COR-L47 (cell line): ENCODE results near the gene TDG.
A peak's percentile ranks its signal among the peaks of the same experiment; 100 is the strongest.
"Not testable (repeated sequence)": the region's sequence is repeated elsewhere in the genome, so short reads cannot be mapped to it uniquely, and the experiment has no call there.

ENCODE experiments used
- DNase-seq: peaks from one replicate; lab custom pipeline; 2025; lab: John Stamatoyannopoulos, UW

TDG gene

DNA sequence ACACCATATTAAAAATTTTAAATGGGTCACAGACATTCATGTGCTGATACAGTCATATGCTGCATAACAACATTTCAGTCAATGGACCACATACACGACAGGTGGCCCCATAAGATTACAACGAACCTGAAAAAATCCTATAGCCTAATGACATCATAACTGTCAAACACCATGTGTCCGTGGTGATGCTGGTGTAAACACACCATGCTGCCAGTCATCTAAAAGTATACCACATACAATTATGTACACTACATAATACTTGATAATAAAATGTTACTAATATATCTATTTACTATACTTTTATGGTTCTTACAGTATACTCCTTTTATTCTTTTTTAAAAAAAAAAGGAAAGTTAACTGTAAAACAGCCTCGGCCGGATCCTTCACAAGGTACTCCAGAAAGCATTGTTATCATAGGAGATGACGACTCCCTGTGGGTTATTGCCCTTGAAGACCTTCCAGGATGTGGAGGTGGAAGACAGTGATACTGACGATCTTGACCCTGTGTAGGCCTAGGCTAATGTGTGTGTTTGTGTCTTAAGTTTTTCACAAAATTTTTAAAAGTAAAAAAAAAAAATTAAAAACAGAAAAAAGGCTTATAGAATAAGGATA lies 5.0 kb upstream of the TDG start:
- no peak for DNase-seq

DNA sequence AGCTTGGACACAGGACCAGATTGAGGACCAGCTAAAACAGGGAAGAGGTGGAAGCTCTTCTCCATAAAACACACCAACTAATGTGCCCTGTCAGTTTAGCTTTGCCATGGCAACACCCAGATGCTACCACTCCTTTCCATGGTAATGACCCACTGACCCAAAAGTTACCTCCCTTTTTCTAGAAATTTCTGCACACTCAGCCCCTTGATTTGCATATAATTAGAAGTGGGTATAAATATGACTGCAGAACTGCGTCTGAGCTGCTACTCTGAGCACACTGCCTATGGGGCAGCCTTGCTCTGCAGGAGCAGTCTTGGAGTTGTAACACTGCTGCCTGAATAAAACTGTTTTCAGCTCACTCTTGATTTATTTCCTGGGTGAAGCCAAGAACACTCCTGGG lies 3.2 kb upstream of the TDG start:
- no peak for DNase-seq

DNA sequence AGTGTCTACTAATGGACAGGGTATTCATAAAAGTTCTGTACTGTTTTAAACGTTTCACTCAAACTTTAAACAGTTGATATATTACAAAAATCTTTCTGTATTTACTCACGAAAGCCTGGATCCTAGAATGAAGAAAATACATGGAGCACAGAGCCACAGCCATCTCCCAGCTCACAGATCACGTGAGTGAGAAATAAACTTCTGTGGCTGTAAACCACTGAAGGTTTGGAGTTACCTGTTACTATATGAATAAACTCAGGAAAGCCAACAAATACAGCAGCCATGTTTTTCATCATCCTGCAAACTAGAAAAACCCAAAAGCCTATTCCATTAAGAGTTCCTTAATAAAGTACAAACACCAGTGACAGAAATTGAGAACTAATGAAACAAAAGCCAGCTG lies 867 bp upstream of the TDG start:
- DNase-seq, result no peak

DNA sequence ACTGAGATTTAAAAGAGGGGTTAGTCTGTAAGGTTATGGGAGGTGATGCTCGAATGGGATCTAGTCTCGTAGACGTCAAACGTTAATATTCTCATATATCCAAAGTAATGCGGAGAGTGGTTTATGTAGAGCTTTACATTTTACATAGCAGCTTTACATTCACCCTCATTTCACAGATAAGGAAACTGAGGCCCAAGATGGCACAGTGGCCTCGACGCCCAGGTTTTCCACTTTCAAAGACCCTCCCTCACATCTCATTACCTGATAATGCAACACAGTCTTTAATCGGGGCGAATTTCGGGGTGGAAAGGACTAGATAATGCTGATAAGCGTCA lies 450 bp upstream of the TDG start:
- no peak for DNase-seq

DNA sequence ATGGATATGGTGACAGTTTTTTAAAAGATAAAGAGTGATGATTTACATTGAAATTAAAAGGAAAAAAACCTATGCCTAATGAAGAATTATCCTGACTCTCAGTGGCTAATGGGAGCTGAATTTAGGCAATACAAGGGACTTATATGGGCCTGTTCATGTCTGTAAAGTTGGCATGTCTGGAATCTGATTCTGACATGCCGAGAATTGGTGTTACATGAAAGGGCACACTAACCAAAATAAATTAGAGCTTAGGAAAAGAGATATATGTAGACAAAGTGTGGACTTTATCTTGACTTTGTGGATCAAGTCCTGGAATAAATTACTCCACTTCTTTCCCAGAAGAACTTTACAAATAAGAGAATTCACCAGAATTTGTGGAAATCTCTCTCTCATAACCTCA lies 1.1 kb downstream of the TDG start:
- no peak for DNase-seq

- DNase-seq, result no peak
Observed at GRCh38 chr12:103969391-103969790, 3.7 kb downstream of the TDG start.

DNA sequence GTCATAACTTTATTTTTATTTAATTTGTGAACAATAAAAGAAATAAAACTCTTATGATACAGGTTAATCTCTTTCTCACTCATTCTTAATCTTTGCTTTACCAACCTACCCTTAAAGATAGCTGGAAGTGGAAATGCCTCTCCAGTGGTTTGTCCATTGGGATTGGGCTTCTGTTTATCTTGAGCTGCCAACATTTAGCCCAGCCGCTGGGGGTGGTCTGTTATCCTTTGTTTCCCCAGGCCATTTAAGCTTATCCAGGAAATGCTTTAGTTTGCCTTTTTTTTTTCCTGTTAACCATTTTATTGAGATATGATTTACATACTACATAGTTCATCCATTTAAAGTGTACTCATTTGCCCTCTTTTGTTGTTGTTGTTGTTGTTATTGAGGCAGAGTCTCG lies 8.2 kb downstream of the TDG start:
- DNase-seq, result no peak

DNA sequence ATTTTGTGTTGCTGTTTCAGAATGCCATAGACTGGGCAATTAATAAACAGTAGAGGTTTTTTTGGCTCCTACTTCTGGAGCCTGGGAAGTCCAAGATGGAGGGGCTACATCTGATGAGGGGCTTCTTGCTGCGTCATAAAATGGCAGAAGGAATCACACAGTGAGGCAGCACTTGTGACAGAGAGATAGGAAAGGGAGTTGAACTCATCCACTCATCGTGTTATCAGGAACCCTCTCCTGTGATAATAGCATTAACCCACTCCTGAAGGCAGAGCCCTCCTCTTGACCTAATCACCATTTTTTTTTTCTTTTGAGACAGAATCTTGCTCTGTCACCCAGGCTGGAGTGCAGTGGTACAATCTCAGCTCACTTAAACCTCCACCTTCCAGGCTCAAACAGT lies 9.7 kb downstream of the TDG start:
- DNase-seq, result no peak

DNA sequence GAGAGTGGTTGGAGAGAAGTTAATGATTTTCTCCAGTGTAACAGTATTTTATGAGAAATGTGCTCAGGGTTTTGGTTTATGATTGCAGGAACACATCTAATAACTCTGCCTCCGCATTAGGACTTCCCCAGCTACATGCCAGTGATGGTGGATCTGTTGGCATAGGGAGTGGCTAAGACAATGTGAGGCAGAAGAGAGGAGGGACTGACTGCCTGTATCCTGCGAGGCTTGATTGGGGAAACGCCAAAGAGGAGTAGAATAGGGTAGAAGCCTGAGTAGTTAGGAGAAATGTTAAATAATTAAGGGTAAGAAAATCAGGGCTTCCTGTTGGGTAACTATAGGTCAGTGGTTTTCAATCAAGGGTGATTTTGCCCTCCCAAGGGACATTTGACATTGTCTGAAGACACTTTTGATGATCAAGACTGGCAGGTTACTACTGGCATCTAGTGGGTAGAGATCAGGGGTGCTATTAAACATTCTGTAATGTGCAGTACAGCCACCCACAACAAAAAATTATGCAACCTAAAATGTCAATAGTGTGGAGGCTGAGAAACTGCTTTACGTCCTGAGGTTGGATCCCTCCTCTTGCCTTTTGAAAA lies 12.8 kb downstream of the TDG start:
- DNase-seq, result no peak

GRCh38 chr12:103986829-103987228 lies 21.2 kb downstream of the TDG start:
- no peak for DNase-seq

GRCh38 chr12:103994235-103994634 lies 28.6 kb downstream of the TDG start:
- DNase-seq, result peak; percentile 2

- no peak for DNase-seq
Observed at GRCh38 chr12:103996595-103996994, 30.9 kb downstream of the TDG start.

DNA sequence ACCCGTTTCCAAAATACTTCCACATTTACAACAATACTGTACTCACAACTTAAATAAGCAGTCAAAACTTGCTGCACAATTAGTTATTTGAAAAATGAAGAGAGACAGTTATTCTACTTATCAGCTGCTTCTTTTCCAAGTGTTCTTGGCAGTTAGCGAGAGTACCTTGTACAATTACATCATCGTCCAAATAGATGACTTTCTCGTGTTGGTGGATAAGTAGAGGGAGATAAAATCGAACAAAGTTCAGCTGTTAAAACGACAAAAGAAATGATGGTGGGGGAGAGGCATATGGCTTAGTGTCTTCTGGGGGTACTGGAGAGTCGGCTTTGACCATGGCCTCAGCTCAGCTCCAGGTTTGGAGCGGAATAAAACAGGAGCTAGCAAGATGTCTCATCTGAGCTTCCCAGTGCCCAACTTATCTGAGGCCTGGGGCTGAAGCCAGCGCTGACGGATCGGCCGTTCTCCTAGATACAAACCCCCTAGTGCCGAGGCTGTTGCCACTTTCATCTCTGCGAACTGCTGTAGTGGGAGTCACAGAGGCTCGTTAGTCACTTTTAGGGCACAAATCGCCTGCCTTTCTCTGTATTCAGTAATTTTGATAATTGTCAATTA lies 31.7 kb downstream of the TDG start:
- no peak for DNase-seq

DNA sequence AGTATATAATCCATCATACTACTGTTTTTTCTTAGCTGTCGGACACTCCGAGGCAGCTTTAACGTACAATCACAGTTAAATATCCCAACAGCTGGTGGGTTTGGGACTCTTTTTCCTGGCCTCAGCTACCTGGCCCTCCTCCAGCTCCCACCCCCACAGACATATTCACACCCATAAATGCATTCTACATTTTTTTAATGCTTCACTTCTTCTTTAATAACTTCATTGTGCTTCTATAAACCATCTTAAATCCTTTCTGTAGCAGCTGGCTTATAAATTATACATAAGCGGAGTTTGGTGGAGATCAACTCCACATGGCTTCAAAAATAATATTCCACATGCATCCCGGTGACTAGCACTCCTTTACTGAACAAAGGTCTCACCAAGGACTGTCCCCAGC lies 33.3 kb downstream of the TDG start:
- no peak for DNase-seq

DNA sequence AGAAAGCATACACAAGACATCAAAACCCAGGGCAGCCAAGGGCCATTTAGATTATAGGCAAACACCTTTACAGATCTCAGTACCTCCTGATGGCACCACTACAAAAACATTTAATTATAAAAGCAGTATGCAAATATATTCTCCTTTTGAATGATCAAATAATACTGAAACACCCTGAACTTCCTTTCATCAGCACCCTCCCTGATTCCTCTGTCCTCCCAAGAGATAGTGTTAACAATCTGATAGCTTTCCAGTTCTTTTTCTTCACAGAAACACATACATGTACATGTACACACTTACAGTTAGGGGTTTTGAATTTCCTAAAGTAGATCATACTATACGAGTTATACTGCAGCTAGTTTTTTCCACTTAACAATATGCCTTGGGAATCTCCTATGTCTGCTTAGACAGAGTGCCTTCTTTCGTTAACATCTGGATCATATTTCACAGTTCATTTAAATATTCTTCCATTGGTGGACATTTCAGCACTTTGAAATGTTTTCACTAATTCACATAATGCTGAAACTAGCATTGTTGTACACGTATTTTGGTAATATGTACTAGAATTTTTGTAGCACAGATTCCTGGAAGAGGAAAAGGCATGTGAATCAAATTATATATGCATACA lies 35.2 kb downstream of the TDG start:
- DNase-seq, result no peak

GRCh38 chr12:104002686-104003085 lies 37.0 kb downstream of the TDG start:
- DNase-seq, result no peak

GRCh38 chr12:104003596-104003995 lies 37.9 kb downstream of the TDG start:
- no peak for DNase-seq

DNA sequence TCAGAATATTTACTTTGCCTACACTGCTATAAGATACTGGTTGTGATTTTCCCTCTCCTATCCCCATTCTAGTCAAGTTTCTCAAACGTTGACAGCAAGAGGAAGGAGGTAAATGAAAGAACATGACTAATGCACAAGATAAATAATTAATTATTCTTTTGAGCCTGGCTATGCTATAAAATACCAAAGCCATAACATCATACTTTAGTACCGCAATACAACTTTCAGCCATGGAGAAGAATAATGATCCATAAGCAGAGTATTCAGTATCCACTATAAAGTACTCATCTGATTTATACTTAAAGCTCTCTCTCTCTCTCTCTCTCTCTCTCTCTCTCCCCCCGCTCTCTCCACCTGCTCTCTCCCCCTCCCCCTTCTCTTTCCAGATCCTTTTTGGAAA lies 41.3 kb downstream of the TDG start:
- no peak for DNase-seq

DNA sequence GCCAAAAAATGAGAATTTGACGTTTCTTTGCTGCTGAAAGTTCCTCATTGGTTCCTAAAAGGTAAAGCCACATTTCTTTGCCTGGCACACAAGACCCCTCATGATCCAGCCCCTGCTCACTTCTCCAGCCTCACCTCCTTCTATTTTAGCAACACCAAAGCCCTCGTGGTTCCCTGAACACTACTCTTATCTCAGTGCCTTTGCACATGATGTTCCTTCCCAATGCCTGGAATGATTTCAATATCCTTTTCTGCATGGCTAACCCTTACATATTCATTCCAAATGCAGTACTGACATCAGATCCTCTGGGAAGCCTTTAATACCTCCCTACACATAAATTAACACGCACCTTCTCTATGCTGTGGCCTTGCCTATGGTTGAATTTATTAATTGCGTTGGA lies 44.4 kb downstream of the TDG start:
- no peak for DNase-seq

DNA sequence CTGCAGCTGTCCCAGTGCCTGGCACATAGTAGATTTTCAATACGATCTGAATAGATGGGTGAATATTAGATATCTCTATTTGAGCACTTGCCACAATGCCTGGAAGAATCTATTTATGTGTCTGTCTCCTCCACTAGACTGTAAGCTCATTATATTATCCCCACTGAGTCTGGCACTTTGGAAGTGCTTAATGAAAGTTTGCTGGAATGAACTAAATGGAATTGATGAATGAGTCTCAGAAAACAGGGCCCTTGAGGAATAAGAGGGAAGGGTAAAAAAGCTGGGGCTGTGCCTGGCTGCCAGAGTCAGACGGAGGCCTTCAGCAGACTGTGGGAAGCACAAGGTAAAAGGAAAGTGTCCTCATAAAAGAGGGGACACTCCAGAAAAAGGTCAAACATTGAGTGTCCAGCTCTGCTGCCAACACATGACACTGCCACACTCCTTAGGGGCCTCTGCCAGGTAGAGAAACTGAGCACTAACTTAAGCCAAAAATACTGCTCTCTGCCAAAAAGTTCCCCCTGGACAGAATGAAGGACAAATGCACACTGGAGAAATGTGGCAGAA lies 45.0 kb downstream of the TDG start:
- no peak for DNase-seq

DNA sequence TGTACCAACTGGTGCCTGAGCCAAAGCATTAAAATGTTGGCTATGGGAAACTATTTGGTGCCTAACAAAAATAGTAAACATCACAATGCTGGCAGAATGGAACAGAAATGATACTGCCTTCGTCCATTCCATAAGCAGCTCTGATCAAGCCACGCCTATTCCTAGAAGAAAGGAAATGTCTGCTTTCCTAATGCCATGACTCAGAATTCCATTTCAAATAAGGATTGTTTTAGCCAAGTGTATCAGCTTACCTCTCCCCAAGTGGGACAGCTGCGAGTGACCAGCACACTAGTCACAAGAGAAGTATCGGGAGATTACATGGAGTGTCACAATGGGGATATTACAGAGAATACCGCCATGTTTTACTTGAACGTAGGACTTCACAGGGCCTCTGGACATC lies 45.6 kb downstream of the TDG start:
- DNase-seq, result no peak

GRCh38 chr12:104012331-104012730 lies 46.7 kb downstream of the TDG start:
- no peak for DNase-seq

- not testable (repeated sequence) for DNase-seq
Observed at GRCh38 chr12:104021862-104022261, 56.2 kb downstream of the TDG start.
